ENCODE data around the gene ATP6V1B1.

The ATP6V1B1 gene

GRCh38 chr2:70935468-70936164 lies at the start of gene ATP6V1B1:
TSS of gene ATP6V1B1 (plus strand) at chr2:70935900. CDS start at chr2:70935955, 55 bp downstream.
- DNase-seq (ENCODE audit: low read depth, low spot score) = no peak

GRCh38 chr2:70886541-70886987 lies 49.1 kb upstream of the ATP6V1B1 start:
- no peak for DNase-seq (ENCODE audit: low read depth, low spot score)

- DNase-seq (ENCODE audit: low read depth, low spot score) = no peak
Measured at GRCh38 chr2:70887208-70887549, 48.5 kb upstream of the ATP6V1B1 start.

- DNase-seq (ENCODE audit: low read depth, low spot score) = no peak
Measured at GRCh38 chr2:70887550-70888246, 48.0 kb upstream of the ATP6V1B1 start.

GRCh38 chr2:70888366-70888922 lies 47.3 kb upstream of the ATP6V1B1 start:
- no peak for DNase-seq (ENCODE audit: low read depth, low spot score)

GRCh38 chr2:70888923-70889715 lies 46.6 kb upstream of the ATP6V1B1 start:
- DNase-seq (ENCODE audit: low read depth, low spot score) = no peak

- no peak for DNase-seq (ENCODE audit: low read depth, low spot score)
Measured at GRCh38 chr2:70889716-70890037, 46.0 kb upstream of the ATP6V1B1 start.

- no peak for DNase-seq (ENCODE audit: low read depth, low spot score)
Measured at GRCh38 chr2:70890469-70891065, 45.1 kb upstream of the ATP6V1B1 start.

- no peak for DNase-seq (ENCODE audit: low read depth, low spot score)
Measured at GRCh38 chr2:70891572-70892357, 43.9 kb upstream of the ATP6V1B1 start.

GRCh38 chr2:70892750-70893149 lies 43.0 kb upstream of the ATP6V1B1 start:
- DNase-seq (ENCODE audit: low read depth, low spot score) = no peak

- DNase-seq (ENCODE audit: low read depth, low spot score) = no peak
Measured at GRCh38 chr2:70893186-70893585, 42.5 kb upstream of the ATP6V1B1 start.

GRCh38 chr2:70894765-70895164 lies 40.9 kb upstream of the ATP6V1B1 start:
- no peak for DNase-seq (ENCODE audit: low read depth, low spot score)

- no peak for DNase-seq (ENCODE audit: low read depth, low spot score)
Measured at GRCh38 chr2:70895249-70895648, 40.5 kb upstream of the ATP6V1B1 start.

GRCh38 chr2:70895998-70896764 lies 39.5 kb upstream of the ATP6V1B1 start:
- no peak for DNase-seq (ENCODE audit: low read depth, low spot score)

GRCh38 chr2:70896765-70897202 lies 38.9 kb upstream of the ATP6V1B1 start:
- DNase-seq (ENCODE audit: low read depth, low spot score) = no peak

- no peak for DNase-seq (ENCODE audit: low read depth, low spot score)
Measured at GRCh38 chr2:70897203-70897976, 38.3 kb upstream of the ATP6V1B1 start.

GRCh38 chr2:70897977-70898226 lies 37.8 kb upstream of the ATP6V1B1 start:
- no peak for DNase-seq (ENCODE audit: low read depth, low spot score)

GRCh38 chr2:70898363-70899240 lies 37.1 kb upstream of the ATP6V1B1 start:
- DNase-seq (ENCODE audit: low read depth, low spot score) = no peak
